Osteocyte (in vitro differentiated cells): ENCODE data around the gene REV1. TPM values are rescaled to one million over a fixed set of nuclear protein-coding genes. Genes with fewer than 3 reads are reported as not detected.

Source experiments
- DNase-seq: peaks from one replicate; pipeline ENCODE4 v3.0.0; 2021; ENCODE audit warnings: mixed read lengths; ENCODE audit not compliant: unreplicated experiment; ENCODE audit errors: extremely low spot score
- H3K27ac Mint-ChIP-seq: one replicate; pipeline ENCODE4 v1.8.0; 2021; ENCODE audit warnings: mild to moderate bottlenecking, mixed read lengths; ENCODE audit not compliant: unreplicated experiment
- H3K27me3 Mint-ChIP-seq: one replicate; pipeline ENCODE4 v1.8.0; 2021; ENCODE audit warnings: mixed read lengths; ENCODE audit not compliant: unreplicated experiment
- H3K36me3 Mint-ChIP-seq: one replicate; pipeline ENCODE4 v1.8.0; 2021; ENCODE audit warnings: mixed read lengths; ENCODE audit not compliant: unreplicated experiment
- H3K4me1 Mint-ChIP-seq: one replicate; pipeline ENCODE4 v1.8.0; 2021; ENCODE audit warnings: mixed read lengths; ENCODE audit not compliant: unreplicated experiment
- H3K4me3 Mint-ChIP-seq: one replicate; pipeline ENCODE4 v1.8.0; 2021; ENCODE audit warnings: mild to moderate bottlenecking, moderate library complexity, mixed read lengths; ENCODE audit not compliant: unreplicated experiment
- H3K9me3 Mint-ChIP-seq: one replicate; pipeline ENCODE4 v1.8.0; 2021; ENCODE audit warnings: mixed read lengths; ENCODE audit not compliant: unreplicated experiment
- CTCF ChIP-seq: fragments of 200-600 bp; sonication (generic); IDR thresholded peaks from 2 replicates; pipeline ENCODE4 v1.5.0; 2021; ENCODE audit warnings: antibody characterized with exemption, mild to moderate bottlenecking, moderate library complexity
- long read RNA-seq: library from polyadenylated mRNA; unstranded; transcript quantifications from one replicate; pipeline ENCODE4 v2.0.0, GENCODE V29; 2021
- total RNA-seq: library from RNA; stranded (reverse); gene quantifications from 2 replicates; pipeline ENCODE4 v1.2.1, GENCODE V29; 2021

Gene REV1
- 32.5 and 33.0 TPM in 2 replicates for total RNA-seq
- long read RNA-seq, partial matches to known transcripts = 11 of 19 reads
- long read RNA-seq, other reads (novel, unspliced or antisense) = 8 of 19 reads

- DNase-seq = peak; percentile 98
- H3K4me3 Mint-ChIP-seq = peak within 1 kb of the TSS; percentile 91
- peak; percentile 79 for TF ChIP-seq CTCF
- H3K36me3 Mint-ChIP-seq = no peaks in the 10 kb centered on the region
- no peaks in the 10 kb centered on the region for H3K9me3 Mint-ChIP-seq
- H3K4me1 Mint-ChIP-seq = peaks cover 24% of the 10 kb centered on the region
- H3K27ac Mint-ChIP-seq = peak within 1 kb of the TSS; percentile 94
- H3K27me3 Mint-ChIP-seq = peaks cover 2% of the 10 kb centered on the region
Observed at GRCh38 chr2:99489761-99490622, at the start of gene REV1. Gene REV1, minus strand, starts transcription at chr2:99490017. Its CDS starts 25,042 bp downstream, at chr2:99464975.

DNA sequence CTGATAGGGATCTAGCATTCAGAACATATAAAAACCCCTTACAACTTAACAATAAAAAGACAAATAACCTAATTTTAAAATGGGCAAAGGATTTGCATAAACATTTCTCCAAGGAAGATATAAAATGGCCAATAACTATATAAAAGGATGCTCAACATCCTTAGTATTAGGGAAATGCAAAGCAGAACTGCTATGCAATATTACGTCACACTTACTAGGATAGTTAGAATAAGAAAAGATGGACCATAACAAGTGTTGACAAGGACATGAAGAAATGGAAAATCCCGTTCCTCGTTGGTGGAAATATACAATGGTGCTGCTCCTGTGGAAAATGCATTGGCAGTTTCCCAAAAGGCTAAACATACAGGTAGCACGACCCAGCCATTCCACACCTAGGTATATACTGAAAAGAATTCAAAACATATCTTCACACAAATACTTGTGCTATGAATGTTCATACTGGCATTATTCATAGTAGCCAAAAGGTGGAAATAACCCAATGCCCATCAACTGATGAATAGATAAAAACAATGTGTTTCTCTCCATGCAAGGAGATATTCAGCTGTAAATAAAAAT, 48.2 kb upstream of the REV1 start:
- Mint-ChIP-seq H3K36me3 (peaks cover 20% of the 10 kb centered on the region), H3K4me1 (peaks cover 4% of the 10 kb centered on the region), H3K4me3 (no peak overlapping the region), H3K27me3 (no peaks in the 10 kb centered on the region), H3K9me3 (peaks cover 8% of the 10 kb centered on the region), H3K27ac (no peak overlapping the region)
- TF ChIP-seq CTCF = no peak
- no peak for DNase-seq

GRCh38 chr2:99524056-99524455, 34.2 kb upstream of the REV1 start:
- no peak for DNase-seq
- Mint-ChIP-seq H3K4me1 (no peaks in the 10 kb centered on the region), H3K27me3 (peaks cover 6% of the 10 kb centered on the region), H3K9me3 (no peaks in the 10 kb centered on the region), H3K27ac (no peak overlapping the region), H3K36me3 (no peaks in the 10 kb centered on the region), H3K4me3 (no peak overlapping the region)
- TF ChIP-seq CTCF = no peak

- Mint-ChIP-seq H3K4me3 (no peak overlapping the region), H3K27me3 (peaks cover 19% of the 10 kb centered on the region)
- no peak for TF ChIP-seq CTCF
Observed at GRCh38 chr2:99522157-99522556, 32.3 kb upstream of the REV1 start.

GRCh38 chr2:99520813-99521212, 31.0 kb upstream of the REV1 start:
- TF ChIP-seq CTCF = no peak
- no peak for DNase-seq
- Mint-ChIP-seq H3K9me3 (no peaks in the 10 kb centered on the region), H3K36me3 (no peaks in the 10 kb centered on the region), H3K4me1 (no peaks in the 10 kb centered on the region), H3K27me3 (peaks cover 29% of the 10 kb centered on the region), H3K27ac (no peak overlapping the region), H3K4me3 (no peak overlapping the region)

More at GRCh38 chr2:99522157-99522556, 32.3 kb upstream of the REV1 start:
- H3K4me1 Mint-ChIP-seq = no peaks in the 10 kb centered on the region
- DNase-seq = no peak
- no peak overlapping the region for H3K27ac Mint-ChIP-seq
- no peaks in the 10 kb centered on the region for H3K9me3 Mint-ChIP-seq
- no peaks in the 10 kb centered on the region for H3K36me3 Mint-ChIP-seq
